MV-4-11 (cell line): Measurements from ENCODE around the gene DOK7.

Experiments
- DNase-seq: peaks from one replicate; lab custom pipeline; 2025; lab: John Stamatoyannopoulos, UW

DOK7 gene

DNA sequence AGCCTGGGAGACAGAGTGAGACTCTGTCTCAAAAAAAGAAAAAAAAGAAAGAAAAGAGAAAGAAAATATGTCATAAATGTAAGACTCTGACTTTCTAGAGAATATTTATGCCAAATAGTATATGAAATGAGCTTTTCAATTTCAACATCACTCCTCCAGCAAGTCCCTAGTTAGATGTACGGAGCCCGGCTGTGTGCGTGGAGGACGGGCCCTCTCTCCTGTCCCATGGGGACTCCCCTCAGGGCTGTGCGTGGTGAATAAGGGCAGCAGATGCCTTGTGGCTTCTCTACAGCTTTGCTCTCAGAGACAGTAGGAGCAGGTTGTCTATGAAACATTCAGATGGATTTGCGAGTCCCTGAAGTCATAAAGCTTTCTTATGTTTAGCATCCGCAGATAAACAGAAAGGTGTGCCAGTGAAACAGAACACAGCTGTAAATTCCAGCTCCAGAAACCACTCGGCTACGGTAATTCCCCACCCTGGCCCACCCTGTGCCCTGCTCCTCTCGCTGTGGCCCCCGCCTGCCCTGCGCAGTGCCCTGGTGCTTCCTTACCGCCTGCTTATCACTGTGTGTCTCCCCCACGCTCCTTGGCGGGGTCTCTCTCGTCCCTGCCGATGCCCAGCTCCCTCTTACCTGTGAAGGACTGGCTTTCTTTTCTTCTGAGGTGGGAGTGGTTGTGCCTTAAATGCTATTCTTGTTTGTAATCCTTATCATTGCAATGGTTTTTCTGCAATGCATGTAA is 35.2 kb upstream of the DOK7 start:
- DNase-seq, result no peak

DNA sequence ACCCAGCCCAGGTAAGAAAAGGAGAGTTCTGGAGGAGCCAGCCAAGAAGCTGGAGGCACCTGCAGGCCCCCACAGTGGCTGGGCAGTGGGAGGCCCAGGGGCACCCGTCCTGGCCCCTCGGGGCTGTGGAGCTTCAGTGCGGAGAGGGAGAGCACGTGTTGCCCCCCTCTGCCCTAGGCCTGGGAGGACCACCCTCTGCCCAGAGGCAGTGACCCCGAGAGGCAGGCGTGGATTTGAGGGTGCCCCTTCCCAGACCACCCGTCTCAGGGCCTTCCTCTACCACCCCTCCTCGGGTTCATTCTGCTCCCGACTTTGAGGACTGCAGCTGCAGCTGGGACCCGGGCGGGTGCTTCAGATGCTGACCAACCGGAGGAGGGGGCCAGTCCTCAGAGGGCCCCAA is 33.5 kb upstream of the DOK7 start:
- DNase-seq, result no peak

DNA sequence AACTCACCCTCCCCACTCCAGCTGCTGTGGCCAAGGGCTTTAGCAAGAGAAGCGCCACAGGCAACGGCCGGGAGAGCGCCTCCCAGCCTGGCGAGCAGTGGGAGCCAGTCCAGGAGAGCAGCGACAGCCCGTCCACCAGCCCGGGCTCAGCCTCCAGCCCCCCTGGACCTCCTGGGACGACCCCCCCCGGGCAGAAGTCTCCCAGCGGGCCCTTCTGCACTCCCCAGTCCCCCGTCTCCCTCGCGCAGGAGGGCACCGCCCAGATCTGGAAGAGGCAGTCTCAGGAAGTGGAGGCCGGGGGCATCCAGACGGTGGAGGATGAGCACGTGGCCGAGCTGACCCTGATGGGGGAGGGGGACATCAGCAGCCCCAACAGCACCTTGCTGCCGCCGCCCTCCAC is 32.6 kb upstream of the DOK7 start:
- DNase-seq, result no peak

DNA sequence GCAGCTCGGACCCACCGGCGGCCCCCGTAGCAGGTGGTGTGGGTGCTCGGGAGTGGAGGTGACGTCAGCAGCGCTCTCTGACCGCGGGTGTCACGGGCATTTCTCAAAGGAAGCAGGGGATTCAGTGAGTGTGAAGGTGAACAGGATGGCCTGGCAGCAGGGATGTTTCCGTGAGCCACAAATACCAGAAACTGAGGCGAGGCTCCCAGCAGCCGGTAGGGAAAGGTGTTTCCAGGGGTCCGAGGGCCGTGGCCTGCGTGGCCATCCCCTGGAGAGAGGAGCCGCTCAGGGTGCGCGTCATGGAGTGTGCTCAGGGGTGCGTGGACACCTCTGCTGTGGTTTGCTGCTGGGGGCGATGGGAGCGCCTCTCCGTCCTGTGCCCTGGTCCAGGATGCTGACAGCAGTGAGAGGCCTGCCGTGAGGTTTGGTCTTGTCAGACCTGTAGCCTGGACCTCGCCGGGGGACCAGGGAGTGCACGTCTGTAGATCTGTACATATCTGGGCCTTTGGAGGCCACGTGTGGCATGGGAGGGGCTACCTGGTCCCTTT is 31.6 kb upstream of the DOK7 start:
- no peak for DNase-seq

DNA sequence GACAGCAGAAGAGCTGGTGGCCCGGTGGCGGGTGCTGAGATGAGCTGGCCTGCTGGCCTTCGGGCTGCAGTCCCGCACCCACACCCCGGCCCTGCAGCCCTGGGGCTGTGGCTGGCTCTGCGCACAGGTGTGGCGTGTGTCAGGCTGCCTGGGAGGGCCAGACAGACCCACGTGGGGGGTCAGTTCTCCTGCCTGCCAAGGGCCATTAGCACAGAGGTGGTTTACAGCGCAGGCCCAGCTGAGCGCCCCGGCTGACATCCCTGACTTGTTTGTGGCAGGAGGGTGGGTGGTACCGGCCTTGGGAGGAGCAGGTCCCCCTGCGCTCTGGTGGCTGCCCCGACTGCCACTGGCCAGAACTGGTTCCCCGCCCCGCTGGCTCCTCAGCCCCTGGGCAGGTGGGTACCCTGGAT is 30.7 kb upstream of the DOK7 start:
- DNase-seq, result no peak

DNA sequence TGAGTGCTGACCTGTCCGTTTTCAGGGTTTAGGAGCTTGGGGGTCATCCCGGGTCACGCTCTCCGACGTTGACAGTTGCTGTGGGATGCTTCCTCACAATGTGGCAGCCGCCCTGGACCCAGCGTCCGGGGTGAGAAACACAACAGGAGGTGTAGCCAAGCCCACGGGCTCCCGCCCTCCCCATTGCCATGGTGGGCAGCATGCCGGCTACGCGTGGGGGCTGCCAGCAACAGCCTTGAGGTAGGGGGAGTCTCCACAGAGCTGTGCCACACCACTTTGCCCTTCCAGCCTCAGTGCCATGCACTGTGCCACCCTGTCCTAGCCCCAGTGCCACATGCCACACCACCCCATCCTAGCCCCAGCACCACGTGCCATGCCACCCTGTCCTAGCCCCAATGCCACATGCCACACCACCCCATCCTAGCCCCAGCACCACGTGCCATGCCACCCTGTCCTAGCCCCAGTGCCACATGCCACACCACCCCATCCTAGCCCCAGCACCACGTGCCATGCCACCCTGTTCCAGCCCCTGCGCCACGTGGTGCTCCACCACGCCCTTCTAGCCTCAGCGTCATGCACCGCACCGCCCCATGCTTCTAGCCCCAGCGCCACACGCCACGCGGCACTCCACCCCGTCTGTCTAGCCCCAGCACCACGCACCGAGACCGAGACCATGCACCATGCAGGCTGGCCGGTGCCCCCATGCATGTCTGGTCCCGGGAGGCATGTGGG is 29.8 kb upstream of the DOK7 start:
- no peak for DNase-seq

DNA sequence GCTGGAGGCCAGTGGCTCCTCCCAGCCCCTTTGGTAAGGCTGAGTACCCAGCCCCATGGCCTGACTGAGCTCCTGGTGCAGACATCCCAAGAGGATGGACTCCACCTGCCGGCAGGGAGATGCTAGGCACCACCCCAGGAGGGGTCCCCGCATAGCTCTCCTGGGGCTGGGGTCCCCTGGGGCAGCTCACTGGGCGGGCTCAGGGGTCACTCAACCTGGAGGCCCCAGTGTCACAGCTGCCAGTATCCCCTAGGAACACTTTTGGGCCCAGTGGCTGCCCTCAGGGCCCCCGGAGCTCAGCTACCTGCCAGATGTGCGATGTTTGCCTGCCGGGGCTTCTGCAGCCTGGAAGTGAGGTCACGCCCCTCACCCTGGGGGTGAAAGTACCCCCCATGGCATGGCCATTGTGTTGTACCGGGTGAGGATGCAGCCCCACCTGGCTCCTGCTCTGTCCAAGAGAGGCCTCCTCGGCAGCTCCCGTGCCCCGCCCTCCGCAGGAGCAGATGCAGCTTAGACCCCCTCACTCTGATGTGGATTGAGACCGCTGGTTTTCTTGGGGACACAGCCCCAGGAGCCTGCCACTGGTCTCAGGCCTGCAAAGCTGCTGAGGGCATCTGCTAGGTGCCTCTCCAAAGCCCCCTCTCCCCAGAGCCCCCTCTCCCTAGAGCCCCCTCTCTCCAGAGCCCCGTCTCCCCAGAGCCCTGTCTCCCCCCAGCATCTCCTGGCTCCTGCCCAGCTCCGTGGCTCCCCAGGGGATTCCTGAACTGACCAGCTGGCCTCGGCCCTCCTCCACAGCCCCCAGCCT is 28.0 kb upstream of the DOK7 start:
- no peak for DNase-seq

DNA sequence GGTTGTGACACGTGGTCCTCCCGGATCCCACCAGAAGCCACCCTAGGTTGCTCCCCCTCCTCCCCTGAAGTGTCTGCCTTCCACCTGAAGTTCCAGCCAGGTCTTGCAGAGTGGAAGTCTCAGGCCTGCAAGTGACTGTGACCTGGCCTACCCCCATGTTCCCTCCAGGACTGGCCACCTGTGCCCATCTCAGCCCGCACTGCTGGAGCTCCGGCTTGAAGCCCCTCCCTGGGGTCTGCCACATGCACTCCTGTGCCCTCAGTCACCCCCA is 27.5 kb upstream of the DOK7 start:
- DNase-seq, result no peak

DNA sequence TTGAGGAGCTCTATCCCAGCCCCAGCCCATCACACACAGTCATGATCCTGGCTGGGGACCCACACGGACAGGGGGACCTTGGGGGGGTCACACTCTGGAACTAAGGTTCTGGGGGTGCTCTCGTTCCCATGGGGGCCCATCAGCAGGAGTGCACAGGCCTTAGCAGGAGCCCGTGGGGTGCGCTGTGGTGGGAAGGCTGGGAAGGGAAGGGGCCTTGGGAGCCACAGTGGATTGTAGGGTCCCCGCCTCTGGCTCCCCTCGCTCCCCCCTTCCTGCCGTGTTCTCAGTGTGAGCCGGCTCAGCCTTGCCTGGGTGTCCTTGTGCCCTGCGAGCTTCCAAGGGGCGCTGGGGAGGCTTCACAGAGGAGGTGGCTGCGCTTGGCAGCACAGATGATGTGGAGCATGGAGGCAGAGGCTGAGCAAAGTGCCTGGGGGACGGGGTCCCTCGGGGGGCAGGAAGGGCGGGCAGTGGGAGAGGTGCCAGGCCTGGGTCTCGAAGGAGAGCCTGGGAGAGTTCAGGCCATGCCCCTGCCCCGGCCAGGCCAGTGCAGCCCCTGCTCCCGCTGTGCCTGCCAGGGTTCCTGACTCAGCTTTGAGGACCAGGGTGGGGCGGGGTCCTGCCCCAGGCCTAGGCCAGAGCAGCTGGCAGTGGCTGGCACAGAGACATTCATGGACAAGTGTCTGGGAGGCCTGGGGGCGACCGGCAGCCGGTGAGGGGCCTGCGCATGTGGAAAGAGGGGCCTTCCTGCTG is 26.9 kb upstream of the DOK7 start:
- DNase-seq, result no peak

DNA sequence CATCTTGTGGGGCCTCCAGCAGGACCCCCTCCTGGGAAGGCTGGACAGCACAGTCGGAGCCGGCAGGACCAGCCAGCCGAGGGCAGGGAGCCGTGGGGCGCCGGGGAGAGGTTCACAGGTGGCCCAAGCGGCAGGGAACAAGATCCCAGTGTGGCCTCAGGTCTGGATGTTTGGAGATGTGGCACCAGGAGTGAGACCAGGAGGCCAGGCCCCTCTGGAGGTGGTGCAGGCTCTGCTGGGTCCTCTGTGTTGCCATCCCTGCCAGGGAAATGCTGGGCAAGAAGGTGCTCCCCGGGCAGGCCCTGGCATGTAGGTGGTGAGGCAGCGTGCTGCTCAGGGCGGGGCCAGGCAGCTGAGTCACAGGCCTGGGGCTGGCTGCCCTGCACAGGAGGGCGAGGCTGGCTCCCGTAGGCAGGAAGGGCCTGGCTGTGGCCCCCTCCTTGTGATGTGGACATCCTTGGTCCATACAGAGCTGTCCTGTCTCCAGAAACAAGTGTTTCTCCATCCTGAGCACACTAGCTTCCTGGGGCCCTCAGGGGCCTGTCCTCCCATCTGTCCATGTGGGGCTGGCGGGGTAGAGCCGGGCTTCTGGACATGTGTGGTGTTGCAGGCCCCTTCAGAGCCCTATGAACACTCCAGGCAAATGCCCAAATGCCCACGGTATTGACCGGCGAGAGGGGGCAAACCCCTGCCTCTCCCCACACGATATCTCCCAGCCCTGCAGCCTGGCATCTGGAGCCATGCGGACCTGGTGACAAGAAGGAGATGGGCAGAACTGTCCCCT is 26.1 kb upstream of the DOK7 start:
- peak; percentile 12 for DNase-seq

DNA sequence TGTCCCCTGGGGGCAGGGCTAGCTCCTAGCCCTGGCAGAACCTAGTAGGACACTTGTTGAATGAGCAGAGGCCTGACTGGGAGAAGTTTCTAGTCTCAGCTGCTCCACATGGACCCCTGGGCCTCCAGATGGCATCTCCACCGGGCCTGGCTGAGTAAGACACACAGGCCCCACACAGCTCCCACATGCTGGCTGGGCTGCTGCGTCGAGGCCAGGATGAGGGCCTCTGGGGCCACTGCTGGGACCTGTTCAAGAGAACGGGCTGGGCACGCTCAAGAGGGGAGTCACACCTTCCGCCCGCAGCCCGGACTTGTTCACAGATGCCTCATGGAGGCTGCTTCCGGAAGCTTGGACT is 25.5 kb upstream of the DOK7 start:
- DNase-seq, result no peak

DNA sequence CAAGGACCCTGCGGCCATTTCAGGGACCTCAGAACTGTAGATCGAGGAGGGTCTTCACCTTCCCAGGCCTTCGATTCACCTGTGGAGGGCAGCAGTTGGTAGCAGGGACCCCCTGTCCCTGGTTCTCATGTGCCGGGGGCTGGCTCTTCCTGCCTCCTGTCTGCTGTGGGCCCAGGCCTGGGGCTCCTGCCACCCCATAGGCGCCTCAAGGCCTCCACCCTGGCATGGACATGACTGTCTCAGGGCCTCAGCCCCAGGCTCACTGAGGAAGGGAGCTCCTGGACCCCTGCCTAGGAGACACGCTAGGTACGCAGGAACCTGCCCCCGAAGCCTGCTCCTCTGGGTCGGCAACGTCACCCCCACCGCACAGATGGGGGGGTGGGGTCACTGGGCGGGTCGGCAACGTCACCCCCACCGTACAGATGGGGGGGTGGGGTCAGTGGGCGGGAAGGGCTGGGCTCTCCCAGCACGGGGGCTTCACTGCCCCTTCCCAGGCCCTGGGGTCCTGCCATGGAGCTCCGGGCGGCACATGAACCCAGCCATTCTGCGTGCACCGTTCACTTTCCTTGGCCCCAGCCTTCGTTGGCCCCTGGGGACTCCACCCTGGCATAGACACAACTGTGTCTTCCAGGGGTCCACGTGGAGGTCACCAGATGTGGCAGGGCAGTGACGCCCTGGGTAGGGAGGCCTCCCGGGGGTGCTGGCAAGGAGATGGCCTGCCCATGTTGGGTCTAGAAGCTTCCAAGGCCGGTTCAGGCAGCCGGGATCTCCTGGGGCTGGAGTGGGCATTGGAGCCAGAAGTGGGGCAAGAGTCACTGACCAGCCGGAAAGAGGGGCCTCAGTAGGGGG is 24.9 kb upstream of the DOK7 start:
- no peak for DNase-seq

DNA sequence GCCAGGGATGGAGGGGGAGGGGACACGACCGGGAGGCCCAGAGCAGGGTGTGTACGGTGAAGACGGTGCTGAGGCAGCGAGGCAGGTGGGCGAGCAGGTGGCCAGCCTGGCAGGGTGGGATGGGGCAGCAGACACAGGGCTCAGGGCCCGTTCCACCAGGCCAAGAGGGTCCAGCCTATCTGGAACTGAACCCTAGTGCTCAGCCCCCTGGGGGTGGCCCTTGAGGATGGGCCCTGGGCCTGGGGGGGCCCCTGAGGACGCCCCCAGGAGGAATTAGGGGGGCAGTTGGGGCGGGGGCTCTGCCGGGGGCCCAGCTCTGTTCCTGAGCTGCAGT is 24.3 kb upstream of the DOK7 start:
- no peak for DNase-seq

DNA sequence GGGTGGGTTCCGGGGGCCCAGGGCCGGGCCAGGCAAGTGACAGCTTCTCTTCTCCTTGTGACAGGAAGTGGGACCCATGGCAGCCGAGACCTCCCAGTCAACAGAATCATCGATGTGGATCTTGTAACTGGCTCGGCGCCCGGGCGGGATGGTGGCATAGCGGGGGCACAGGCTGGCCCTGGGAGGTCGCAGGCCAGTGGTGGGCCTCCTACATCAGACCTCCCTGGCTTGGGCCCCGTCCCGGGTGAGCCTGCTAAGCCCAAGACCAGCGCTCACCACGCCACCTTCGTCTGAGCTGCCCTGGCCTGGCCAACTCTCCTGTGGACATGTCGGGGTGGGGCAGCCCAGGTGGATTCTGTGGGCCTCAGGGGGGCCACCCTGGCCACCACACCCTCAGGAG is 23.7 kb upstream of the DOK7 start:
- no peak for DNase-seq

DNA sequence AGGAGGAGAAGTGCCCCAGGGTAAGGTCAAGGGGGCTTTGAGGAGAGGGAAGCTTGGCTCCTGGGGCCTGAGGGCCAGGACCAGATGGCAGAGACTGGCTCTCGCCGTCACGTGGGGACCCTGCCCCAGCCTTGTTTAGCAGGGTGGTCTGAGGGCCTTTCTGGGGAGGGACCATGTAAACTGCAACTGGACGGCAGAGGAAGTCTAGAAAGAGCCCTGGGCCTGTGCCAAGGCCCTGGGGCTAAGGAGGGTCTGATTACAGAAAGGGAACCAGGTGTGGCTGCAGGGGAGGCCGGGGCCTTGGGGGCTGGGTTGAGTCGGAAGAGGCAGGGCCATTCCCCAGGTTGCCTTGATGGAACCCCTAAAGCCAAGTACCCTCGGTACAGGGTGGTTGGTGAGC is 23.1 kb upstream of the DOK7 start:
- DNase-seq, result no peak

DNA sequence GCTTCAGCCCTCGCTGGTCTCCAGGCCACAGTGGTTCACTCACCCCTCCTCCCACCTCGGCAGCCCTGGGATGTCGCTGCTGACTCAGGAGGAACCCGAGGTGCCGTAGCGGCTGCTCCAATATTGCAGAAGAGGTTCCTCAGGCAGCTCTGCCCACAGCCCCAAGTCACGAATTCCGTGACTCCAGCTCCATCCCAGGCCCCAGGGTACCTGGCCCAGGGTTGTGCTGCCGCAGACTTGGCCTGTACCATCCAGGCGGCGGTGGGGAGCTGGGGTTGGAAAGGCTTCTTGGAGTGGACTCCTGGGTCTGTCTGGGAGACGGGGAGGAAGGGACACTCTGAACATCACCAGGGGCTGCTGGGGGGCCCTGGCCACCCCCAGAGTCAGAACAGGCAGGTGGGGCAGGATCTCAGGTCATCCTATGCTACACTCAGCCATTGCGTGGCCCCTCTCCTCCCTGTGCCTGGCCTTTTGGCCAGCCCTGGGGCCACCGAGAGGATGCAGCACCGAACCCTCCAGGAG is 22.1 kb upstream of the DOK7 start:
- peak; percentile 48 for DNase-seq

DNA sequence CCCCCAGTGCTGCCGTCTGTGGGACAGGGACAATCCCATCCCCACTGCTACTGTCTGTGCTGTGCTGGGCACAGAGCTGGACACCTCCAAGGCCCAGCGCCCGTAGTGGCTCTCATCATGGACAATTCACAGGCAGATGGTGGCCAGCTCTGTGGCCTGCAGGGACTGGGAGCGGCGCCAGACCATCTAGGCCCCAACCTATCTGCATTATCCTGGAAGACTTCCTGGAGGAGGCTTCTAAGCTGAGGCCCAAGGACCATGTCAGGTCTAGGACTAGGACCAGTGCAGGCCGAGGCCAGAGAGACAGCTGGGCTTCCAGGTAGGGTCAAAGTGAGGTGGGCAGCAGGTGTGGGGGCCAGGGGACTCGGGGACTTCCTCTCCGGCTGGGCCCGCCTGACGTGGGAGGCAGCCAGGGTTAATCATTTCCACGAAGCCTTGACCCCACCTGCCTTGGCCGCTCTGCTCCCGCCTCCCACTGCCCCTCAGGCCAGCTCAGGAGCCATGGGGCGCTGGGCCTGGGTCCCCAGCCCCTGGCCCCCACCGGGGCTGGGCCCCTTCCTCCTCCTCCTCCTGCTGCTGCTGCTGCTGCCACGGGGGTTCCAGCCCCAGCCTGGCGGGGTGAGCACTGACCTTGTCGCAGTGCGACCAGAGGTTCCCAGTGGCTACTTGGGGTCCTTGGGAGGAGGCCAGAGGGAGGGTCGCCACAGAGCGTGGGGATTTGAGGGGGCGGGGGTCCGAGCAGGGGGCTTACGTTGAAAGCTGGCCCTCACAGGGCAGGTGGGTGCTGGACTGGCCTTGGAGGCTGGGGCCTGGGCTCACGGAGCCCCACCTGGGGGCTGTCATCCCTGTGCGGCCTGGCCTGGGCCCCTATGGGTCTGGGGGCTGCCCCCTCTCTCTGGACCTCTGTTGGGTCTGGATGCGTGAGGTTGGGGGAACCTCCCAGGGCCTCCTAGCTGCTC is 21.3 kb upstream of the DOK7 start, which contains the start of gene HGFAC:
TSS of gene HGFAC (plus strand) at position 468 of the 959 bp plus-strand sequence. CDS start at position 502, 34 bp downstream.
- no peak for DNase-seq

DNA sequence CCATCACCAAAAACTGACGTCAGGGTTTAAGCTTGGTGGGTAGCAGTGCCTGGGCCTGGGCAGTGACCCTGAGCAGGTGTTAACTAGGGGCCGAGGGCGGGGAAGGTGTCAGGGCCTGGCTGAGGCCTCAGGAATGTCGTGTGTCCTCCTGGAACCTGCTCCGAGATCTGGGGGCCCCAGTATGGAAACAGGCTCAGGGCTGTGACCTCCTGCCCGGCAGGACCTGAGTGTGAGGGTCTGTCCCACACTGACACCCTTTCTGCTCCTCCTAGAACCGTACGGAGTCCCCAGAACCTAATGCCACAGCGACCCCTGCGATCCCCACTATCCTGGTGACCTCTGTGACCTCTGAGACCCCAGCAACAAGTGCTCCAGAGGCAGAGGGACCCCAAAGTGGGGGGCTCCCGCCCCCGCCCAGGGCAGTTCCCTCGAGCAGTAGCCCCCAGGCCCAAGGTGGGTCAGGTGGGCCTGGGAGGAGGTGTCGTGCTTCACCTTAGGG is 20.6 kb upstream of the DOK7 start:
- DNase-seq, result no peak
